ENCODE measurements around the gene SH2D4B. TPM values are rescaled to one million over a fixed set of nuclear protein-coding genes. Genes with fewer than 3 reads are reported as not detected.

The SH2D4B gene
- polyA plus RNA-seq, 3 donors from 2014 or later, result not detected

DNA sequence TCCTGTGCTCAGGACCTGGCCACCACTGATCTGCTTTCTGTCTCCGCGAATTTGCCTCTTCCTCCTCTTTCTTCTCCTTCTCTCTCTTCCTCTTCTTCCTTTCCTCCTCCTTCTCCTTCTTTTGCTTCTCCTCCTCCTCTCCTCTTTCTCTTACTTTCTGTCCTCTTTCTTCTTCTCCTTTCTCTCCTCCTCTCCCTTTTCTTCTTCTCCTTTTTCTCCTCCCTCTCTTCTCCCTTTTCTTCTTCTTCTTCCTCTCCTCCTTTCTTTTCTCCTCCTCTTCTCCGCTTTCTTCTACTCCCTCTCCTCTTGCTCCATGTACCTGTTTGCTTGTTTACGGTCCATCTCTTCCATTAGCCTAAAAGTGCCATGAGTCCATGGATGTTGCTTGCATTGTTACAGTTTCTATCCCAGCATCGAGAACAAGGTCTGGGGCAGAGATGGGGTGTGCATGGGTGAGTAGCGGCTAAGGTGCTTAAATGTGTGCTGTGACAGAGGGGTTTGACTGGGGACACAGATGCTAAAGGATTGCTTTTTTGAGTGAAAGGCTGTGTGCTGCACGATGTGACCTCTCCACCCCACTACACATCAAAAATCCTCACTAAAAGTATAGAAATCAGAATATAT lies 7.7 kb downstream of the SH2D4B start:
- DNase-seq, result no peak
- H3K9me3 Mint-ChIP-seq, result no peaks in the 10 kb centered on the region
- H3K27me3 Mint-ChIP-seq (ENCODE audit: low read depth in 3 of 3), result peaks cover 0 to 4% (median 2%) of the 10 kb centered on the region in 3 donors
- H3K27ac Mint-ChIP-seq, result peak overlapping the region in 2 of 6 donors; percentile 38 to 76
- H3K4me1 Mint-ChIP-seq, result no peaks in the 10 kb centered on the region
- no peak overlapping the region for H3K4me3 Mint-ChIP-seq
- H3K36me3 Mint-ChIP-seq, result no peaks in the 10 kb centered on the region

DNA sequence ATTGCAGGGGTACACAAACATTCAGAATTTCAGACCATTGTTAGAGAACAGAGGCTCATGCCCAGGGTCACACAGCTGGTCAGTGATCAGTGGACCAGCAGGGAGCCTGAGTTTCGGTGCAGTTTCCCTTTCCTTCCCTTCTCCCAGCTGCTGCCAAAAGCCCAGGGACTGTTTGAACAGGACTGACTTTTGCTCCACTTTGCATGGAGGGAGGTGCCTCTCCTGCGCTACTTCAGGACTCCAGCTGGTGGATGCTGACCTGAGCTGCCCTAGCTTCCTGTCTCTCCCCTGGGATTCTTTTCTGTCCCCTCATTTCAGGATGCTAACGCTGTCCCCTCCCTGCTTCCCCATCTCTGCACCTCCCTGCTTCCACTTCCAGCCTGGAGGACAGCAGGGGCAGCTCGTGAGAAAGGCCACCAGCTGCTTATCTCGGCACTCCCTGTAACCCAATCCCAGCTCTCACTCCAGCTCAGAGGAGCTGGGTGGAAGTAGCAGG lies 14.5 kb downstream of the SH2D4B start:
- Mint-ChIP-seq H3K27ac (no peak overlapping the region), H3K36me3 (no peaks in the 10 kb centered on the region), H3K4me3 (no peak overlapping the region), H3K27me3 (ENCODE audit: low read depth in 3 of 3) (peaks cover 3 to 9% (median 9%) of the 10 kb centered on the region in 3 donors), H3K4me1 (no peaks in the 10 kb centered on the region), H3K9me3 (no peaks in the 10 kb centered on the region)
- DNase-seq, result no peak

DNA sequence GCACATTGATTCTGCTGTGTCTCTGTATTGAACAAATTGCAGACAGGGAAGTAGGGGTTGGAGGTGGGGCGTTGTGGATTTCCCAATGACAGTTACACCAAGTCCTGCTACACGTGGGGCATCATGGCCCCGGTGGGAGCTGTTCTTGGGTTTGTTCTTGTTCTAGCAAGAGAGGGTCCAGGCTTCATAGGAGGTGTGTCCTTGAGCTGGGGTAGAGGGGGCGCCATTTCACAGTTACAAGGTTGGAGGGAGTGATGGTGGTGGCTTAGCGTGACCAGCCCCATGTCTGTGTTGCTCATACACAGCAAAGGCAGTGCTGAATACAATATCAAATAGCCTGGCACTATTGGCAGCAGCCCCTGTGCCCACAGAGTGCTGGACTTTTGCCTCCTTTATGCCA lies 15.7 kb downstream of the SH2D4B start:
- H3K36me3 Mint-ChIP-seq, result no peaks in the 10 kb centered on the region
- no peaks in the 10 kb centered on the region for H3K4me1 Mint-ChIP-seq
- no peaks in the 10 kb centered on the region for H3K9me3 Mint-ChIP-seq
- H3K4me3 Mint-ChIP-seq, result no peak overlapping the region
- no peak for DNase-seq
- H3K27me3 Mint-ChIP-seq (ENCODE audit: low read depth in 3 of 3), result peaks cover 2 to 9% (median 9%) of the 10 kb centered on the region in 3 donors
- H3K27ac Mint-ChIP-seq, result no peak overlapping the region

DNA sequence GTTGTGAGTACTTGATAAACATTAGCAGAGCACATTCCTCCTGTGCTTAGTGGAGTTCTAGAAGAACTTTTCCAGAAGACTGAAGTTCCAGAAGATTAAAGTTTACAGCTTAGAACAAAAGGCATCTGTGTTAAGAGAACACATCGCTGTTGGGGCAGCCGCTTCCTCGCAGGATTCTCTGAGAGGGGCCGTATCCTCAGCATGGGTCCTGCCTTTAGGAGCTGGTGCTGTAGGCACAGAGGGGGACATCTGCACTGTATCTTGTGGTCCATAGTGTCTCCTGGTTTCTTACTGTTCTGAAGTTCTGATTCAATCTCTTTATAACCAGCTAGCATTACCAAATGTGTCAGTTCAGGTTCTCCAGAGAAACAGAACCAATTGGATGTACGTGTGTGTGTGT lies 16.3 kb downstream of the SH2D4B start:
- H3K4me3 Mint-ChIP-seq, result no peak overlapping the region
- no peak for DNase-seq
- no peaks in the 10 kb centered on the region for H3K4me1 Mint-ChIP-seq
- H3K36me3 Mint-ChIP-seq, result no peaks in the 10 kb centered on the region
- peaks cover 0 to 9% (median 7%) of the 10 kb centered on the region in 3 donors for H3K27me3 Mint-ChIP-seq (ENCODE audit: low read depth in 3 of 3)
- no peaks in the 10 kb centered on the region for H3K9me3 Mint-ChIP-seq
- no peak overlapping the region for H3K27ac Mint-ChIP-seq

DNA sequence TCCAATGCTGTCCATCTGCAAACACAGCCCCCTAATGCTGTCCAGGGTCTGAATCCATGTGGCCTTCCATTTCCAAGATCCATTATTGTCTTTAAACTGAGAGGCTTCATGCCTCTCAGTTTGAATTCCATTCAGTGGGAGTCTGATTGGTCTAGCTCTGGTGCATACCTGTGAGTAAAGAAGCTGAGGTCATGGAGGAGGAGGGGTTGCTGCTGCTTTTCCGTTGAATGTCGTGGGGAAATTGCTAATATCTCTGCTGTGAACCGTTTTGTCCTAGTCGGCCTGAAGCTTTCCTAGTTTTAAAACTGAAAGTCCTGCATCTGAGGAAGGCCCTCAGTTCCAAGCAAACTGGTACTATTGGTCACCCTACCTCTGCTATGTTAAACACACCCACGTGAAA lies 17.7 kb downstream of the SH2D4B start:
- Mint-ChIP-seq H3K27me3 (ENCODE audit: low read depth in 3 of 3) (peaks cover 0 to 9% (median 7%) of the 10 kb centered on the region in 3 donors), H3K9me3 (no peaks in the 10 kb centered on the region), H3K4me3 (no peak overlapping the region), H3K4me1 (no peaks in the 10 kb centered on the region), H3K36me3 (no peaks in the 10 kb centered on the region), H3K27ac (no peak overlapping the region)
- DNase-seq, result no peak

DNA sequence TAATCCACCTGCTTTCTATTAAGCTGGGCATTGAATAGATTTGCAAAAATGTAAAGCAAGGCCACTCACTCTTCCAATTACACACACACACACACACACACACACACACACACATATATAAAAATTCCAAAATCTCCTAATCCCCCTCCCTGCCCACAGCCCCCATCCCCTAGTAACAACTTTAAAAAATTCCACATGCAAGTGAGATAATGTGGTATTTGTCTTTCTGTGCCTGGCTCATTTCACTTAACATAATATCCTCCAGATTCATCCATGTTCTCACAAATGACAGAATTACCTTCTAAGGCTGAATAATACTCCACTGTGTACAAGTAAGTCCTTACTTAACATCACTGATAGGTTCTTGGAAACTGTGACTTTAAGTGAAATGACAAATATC lies 24.2 kb downstream of the SH2D4B start:
- no peaks in the 10 kb centered on the region for H3K36me3 Mint-ChIP-seq
- no peak for DNase-seq
- no peaks in the 10 kb centered on the region for H3K4me1 Mint-ChIP-seq
- no peak overlapping the region for H3K4me3 Mint-ChIP-seq
- H3K9me3 Mint-ChIP-seq, result no peaks in the 10 kb centered on the region
- H3K27me3 Mint-ChIP-seq (ENCODE audit: low read depth in 3 of 3), result peaks cover 1 to 8% (median 3%) of the 10 kb centered on the region in 3 donors
- no peak overlapping the region for H3K27ac Mint-ChIP-seq

DNA sequence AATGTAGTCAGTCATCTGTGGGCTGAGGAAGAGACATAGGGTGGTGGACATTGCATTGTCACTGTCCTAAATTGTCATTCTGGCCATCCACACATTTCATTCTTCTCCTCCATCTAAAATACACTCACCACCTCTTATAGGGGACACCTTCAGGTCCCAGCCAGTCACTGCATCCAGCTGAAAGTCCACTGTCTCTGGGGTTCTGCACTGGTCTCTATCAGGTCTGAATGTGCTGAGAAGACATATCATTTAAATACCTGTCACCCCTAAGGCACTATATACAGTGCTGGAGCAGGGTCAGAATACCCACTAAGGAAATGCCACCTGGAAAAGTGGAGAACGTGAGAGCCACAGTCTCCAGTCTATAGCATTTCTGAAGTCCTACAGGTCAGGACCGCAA lies 29.6 kb downstream of the SH2D4B start:
- Mint-ChIP-seq H3K4me1 (no peaks in the 10 kb centered on the region), H3K4me3 (no peak overlapping the region), H3K36me3 (peaks cover 0 to 3% (median 0%) of the 10 kb centered on the region in 3 donors), H3K9me3 (no peaks in the 10 kb centered on the region), H3K27ac (no peak overlapping the region), H3K27me3 (ENCODE audit: low read depth in 3 of 3) (peaks cover 1 to 13% (median 10%) of the 10 kb centered on the region in 3 donors)
- DNase-seq, result no peak

DNA sequence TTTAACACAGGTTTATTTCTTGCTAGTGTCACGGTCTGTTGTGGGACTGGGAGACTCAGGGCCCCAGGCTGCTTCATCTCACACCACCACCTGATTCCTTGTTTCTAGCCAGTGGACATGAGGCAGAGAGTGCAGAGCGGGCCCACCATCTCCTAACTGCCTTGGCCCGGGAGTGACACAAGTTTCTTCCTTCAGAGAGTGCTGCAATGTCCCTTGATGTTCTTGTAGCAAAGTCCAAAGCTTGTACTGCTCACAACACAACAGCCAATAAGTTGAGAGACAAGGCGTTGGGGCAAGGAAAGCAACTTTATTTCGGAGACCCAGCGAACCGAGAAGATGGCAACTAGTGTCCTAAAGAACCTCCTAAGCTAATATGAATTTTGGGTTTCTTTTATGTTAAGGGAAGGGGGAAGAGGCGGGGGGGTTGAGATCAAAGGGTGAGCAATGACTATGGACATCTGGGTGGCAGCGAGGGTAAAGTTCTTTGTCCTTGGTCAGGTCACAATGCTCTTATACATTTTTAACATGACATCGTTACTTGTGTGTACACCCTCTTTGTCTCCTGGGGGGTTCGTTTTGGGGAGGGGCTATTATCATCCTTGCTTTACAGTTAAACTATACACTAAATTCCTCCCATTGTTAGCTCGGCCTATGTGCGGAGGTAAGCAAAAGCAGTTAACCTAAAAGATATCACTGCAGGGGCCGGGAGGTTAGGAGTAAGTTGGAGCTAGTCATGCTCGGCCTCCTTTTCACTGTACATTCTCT lies 31.6 kb downstream of the SH2D4B start:
- Mint-ChIP-seq H3K27ac (no peak overlapping the region), H3K4me3 (no peak overlapping the region), H3K4me1 (no peaks in the 10 kb centered on the region)

DNA sequence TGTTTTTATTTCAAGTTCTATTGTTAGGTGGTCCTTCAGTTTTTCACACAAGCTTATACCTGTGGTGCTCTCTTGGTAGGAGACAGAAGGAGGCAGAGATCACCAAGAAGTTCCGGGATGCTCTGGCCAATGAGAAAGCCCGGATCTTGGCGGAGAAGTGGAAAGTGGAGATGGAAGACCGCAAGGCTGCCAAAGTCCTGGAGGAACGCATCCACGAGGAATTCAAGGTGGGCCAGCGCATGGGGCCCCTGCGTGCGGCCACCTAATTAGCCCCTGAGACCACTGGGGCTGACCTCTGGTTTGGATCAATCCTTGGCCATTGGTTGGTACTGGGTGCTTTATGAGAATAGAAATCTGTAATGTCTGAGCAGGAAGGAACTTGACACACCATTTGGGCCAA lies 33.6 kb downstream of the SH2D4B start:
- Mint-ChIP-seq H3K27ac (no peak overlapping the region), H3K36me3 (peaks cover 0 to 3% (median 0%) of the 10 kb centered on the region in 3 donors), H3K4me3 (no peak overlapping the region), H3K27me3 (ENCODE audit: low read depth in 3 of 3) (peaks cover 0 to 11% (median 7%) of the 10 kb centered on the region in 3 donors), H3K4me1 (no peaks in the 10 kb centered on the region), H3K9me3 (no peaks in the 10 kb centered on the region)
- no peak for DNase-seq

More for the DNA sequence above, 31.6 kb downstream of the SH2D4B start:
- H3K36me3 Mint-ChIP-seq, result peaks cover 0 to 3% (median 0%) of the 10 kb centered on the region in 3 donors
- peaks cover 0 to 11% (median 7%) of the 10 kb centered on the region in 3 donors for H3K27me3 Mint-ChIP-seq (ENCODE audit: low read depth in 3 of 3)
- no peak for DNase-seq
- no peaks in the 10 kb centered on the region for H3K9me3 Mint-ChIP-seq

DNA sequence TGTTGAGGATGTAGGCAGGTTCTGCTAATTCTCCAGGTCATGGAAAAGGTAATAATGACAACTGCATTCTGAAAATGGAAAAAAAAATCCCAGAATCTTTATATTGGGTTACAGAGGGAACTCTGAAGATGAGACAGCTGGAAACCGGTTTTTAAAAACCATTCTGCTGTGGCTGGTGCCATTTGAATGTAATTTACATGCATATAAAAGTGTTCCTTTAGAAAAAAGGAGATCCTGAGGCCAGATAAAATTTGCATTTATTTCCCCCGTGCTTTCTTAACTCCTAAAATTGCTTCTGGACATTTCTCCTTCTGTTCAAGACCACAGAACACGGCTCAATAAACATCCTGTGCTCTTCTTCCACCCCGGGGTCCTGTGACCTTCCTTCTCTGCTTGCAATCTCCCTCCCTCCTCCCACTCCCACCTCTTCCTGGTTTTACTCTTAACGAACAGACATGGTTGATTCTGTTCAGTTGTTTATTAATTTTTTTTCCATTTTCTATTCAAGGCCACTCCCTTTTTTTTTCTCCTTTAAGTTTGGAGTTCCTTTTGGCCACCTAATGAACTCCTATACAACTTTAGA lies 41.6 kb downstream of the SH2D4B start:
- peaks cover 1 to 3% (median 2%) of the 10 kb centered on the region in 3 donors for H3K27me3 Mint-ChIP-seq (ENCODE audit: low read depth in 3 of 3)
- H3K4me3 Mint-ChIP-seq, result no peak overlapping the region
- no peak overlapping the region for H3K27ac Mint-ChIP-seq
- H3K36me3 Mint-ChIP-seq, result peaks cover 0 to 4% (median 0%) of the 10 kb centered on the region in 3 donors
- H3K9me3 Mint-ChIP-seq, result peaks cover 0 to 3% (median 0%) of the 10 kb centered on the region in 6 donors
- DNase-seq, result no peak
- peaks cover 0 to 17% of the 10 kb centered on the region in 2 donors for H3K4me1 Mint-ChIP-seq

DNA sequence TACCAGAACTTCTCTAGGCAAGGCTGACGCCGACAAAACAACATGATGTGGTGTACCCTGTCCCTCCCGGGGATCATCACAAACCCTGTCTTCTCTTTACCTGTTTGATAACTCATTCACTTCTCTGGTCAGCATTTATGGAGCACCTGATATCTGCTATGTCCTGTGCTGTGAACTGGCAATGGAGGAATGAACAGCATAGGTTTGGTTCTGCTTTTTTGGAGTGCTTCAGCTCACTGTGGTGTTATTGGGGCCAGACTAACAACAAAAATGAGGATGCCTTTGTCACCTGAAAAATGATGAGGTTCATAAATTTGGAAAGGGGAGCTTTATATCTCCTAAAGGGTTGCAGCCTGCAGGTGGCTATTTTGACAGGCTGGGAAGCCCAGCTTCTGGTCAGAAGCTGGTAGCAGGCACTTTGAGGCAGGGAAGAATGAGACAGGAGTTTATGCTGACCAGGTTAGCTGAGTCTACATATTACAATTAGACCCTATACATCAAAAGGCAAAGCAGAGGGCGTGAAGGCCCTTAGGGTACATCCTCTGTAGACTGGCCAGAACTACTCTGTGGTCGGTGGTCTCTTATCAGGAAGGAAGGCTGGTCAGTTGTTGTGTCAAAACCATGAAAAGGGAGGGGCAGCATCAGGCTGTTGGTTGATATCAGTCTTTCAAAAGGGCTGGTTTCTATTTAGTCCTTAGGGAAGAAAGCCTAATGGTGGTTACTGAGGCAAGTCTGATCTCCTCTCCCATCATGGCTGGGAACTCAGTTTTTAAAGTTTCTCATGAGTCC lies 42.3 kb downstream of the SH2D4B start:
- Mint-ChIP-seq H3K4me3 (no peak overlapping the region), H3K36me3 (peaks cover 0 to 4% (median 0%) of the 10 kb centered on the region in 3 donors), H3K27me3 (ENCODE audit: low read depth in 3 of 3) (peaks cover 1 to 3% (median 2%) of the 10 kb centered on the region in 3 donors), H3K9me3 (peaks cover 0 to 3% (median 0%) of the 10 kb centered on the region in 6 donors), H3K4me1 (peaks cover 0 to 17% of the 10 kb centered on the region in 2 donors), H3K27ac (peak overlapping the region in 1 of 6 donors; percentile 1)
- peak in 1 of 3 donors; percentile 4 for DNase-seq

DNA sequence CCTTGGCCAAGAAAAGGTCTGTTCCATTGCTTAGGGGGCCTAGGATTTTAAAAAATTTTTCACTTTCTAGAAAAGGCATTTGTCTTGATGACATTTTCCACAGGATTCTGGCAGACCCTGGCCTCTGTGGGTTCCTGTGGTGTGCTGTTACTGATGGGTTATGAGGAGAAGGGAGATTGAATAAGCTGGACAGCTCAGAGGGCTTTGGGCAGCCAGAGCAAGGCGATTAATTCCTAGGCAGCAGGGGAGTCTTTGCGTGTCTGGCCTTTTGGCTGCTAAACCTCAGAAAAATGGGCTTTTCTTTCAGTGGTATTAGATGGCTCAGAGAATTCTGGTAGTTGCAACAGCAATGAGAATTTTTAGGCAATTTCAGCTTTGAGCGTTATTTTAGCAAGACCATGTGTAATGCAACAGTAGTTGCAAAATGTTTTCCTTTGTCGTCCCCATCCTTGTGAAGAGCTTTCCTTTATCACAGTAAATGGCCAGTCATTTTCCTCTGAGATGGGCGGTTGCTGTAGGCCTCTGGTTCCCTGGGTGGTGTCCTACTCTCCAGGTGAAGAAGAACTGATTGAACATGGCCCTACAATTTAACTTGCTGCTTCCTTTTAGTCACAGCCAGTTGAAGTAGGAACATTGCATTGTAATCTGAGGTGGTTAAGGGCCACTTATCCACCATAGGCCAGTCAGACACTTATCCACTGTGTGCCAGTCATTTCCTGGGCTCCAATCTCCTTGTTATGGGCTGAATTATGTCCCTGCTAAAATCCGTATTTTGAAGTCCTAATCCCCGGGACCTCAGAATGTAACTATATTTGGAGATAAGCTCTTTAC lies 43.2 kb downstream of the SH2D4B start:
- H3K4me1 Mint-ChIP-seq, result peaks cover 0 to 17% of the 10 kb centered on the region in 2 donors
- peaks cover 0 to 3% (median 0%) of the 10 kb centered on the region in 6 donors for H3K9me3 Mint-ChIP-seq
- DNase-seq, result no peak
- H3K36me3 Mint-ChIP-seq, result peaks cover 0 to 4% (median 0%) of the 10 kb centered on the region in 3 donors
- H3K27me3 Mint-ChIP-seq (ENCODE audit: low read depth in 3 of 3), result peaks cover 1 to 3% (median 2%) of the 10 kb centered on the region in 3 donors
- H3K27ac Mint-ChIP-seq, result no peak overlapping the region
- no peak overlapping the region for H3K4me3 Mint-ChIP-seq

DNA sequence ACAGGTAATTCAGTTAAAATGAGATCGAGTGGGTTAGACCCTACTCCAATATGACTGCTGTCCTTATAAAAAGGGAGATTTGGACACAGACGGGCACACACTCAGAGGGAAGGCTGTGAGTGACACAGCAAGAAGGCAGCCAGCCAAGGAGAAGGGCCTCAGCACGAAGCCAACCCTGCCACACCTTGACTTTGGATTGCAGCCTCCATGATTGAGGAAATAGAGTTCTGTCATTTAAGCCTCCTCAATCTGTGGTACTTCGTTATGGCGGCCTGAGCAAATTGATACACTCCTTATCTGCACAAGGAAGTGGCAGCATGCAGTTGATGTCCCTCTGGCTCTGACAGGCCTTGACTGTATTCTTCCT lies 43.8 kb downstream of the SH2D4B start:
- Mint-ChIP-seq H3K4me3 (no peak overlapping the region), H3K9me3 (peaks cover 0 to 3% (median 0%) of the 10 kb centered on the region in 6 donors), H3K27ac (no peak overlapping the region), H3K36me3 (peaks cover 0 to 4% (median 0%) of the 10 kb centered on the region in 3 donors), H3K4me1 (peaks cover 0 to 17% of the 10 kb centered on the region in 2 donors), H3K27me3 (ENCODE audit: low read depth in 3 of 3) (peaks cover 1 to 3% (median 2%) of the 10 kb centered on the region in 3 donors)
- no peak for DNase-seq

Measured in immature natural killer cell (primary cell).